ENCODE data around the gene SINHCAF.
"Not testable (repeated sequence)": the region's sequence is repeated elsewhere in the genome, so short reads cannot be mapped to it uniquely, and the experiment has no call there.

Gene SINHCAF

GRCh38 chr12:31260840-31261239 is 65.1 kb downstream of the SINHCAF start:
- no peak for DNase-seq

- DNase-seq: no peak
Measured at GRCh38 chr12:31259136-31259886, 66.6 kb downstream of the SINHCAF start.

- no peak for DNase-seq
Measured at GRCh38 chr12:31257784-31258183, 68.2 kb downstream of the SINHCAF start.

- DNase-seq: not testable (repeated sequence)
Measured at GRCh38 chr12:31251707-31252611, 74.0 kb downstream of the SINHCAF start.

- DNase-seq: no peak
Measured at GRCh38 chr12:31250179-31250578, 75.8 kb downstream of the SINHCAF start.

GRCh38 chr12:31249356-31249755 is 76.6 kb downstream of the SINHCAF start:
- no peak for DNase-seq

GRCh38 chr12:31248815-31249214 is 77.1 kb downstream of the SINHCAF start:
- DNase-seq: no peak

- no peak for DNase-seq
Measured at GRCh38 chr12:31248337-31248736, 77.6 kb downstream of the SINHCAF start.

- DNase-seq: no peak
Measured at GRCh38 chr12:31246470-31246850, 79.5 kb downstream of the SINHCAF start.

- no peak for DNase-seq
Measured at GRCh38 chr12:31245822-31246469, 80.0 kb downstream of the SINHCAF start.

- not testable (repeated sequence) for DNase-seq
Measured at GRCh38 chr12:31242418-31242817, 83.5 kb downstream of the SINHCAF start.

- peak; percentile 9 for DNase-seq
Measured at GRCh38 chr12:31238764-31239387, 87.1 kb downstream of the SINHCAF start.

GRCh38 chr12:31238333-31238732 is 87.6 kb downstream of the SINHCAF start:
- DNase-seq: not testable (repeated sequence)

GRCh38 chr12:31236998-31237637 is 88.8 kb downstream of the SINHCAF start:
- no peak for DNase-seq

GRCh38 chr12:31235868-31236395 is 90.0 kb downstream of the SINHCAF start:
- no peak for DNase-seq

GRCh38 chr12:31234955-31235867 is 90.7 kb downstream of the SINHCAF start:
- no peak for DNase-seq

GRCh38 chr12:31234053-31234840 is 91.7 kb downstream of the SINHCAF start:
- no peak for DNase-seq

GRCh38 chr12:31233061-31233730 is 92.8 kb downstream of the SINHCAF start:
- no peak for DNase-seq

GRCh38 chr12:31232361-31232965 is 93.5 kb downstream of the SINHCAF start:
- DNase-seq: no peak
